K562 (cell line): ENCODE measurements around the gene PHACTR2. TPM values are rescaled to one million over a fixed set of nuclear protein-coding genes. Genes with fewer than 3 reads are reported as not detected.

Experiments
- ATAC-seq: fragments of 200-7000 bp; cut with Tn5 transposase; 3 replicates; pipeline ENCODE4 v1.9.1; 2020; ENCODE audit warnings: moderate library complexity
- BruUV-seq: library from RNA; stranded (reverse); fragments of 400-500 nt; replicated peaks from 2 replicates; lab custom pipeline; 2021; lab: Mats Ljungman, UMichigan
- CTCF ChIA-PET: fragments of 300-600 bp; formaldehyde crosslinking; extraction: SDS; loops from one replicate; lab custom pipeline; 2021; ENCODE audit warnings: low intra/inter-chr PET ratio; lab: Yijun Ruan, JAX
- POLR2A ChIA-PET: fragments of 300-600, 350-650 bp; sonication (Branson Sonifier 250); formaldehyde crosslinking; extraction: SDS; loops from one replicate; lab custom pipeline; 2021; ENCODE audit warnings: antibody characterized with exemption, inconsistent platforms; lab: Yijun Ruan, JAX
- DNase-seq, 4 experiments: peaks; one replicate each; pipeline versions ENCODE4 v3.0.0 to v3.0.0-alpha.2; 2011 to 2018; ENCODE audit warnings: low spot score in 3 of 4, mixed read lengths in 3 of 4; ENCODE audit errors: extremely low read depth in 1 of 4
- FAIRE-seq: peaks from 2 replicates; lab custom pipeline; 2011; peaks lifted over from hg19 to GRCh38; lab: Jason Lieb, UNC
- H2AFZ ChIP-seq: 2 replicates; pipeline ENCODE4 v1.6.0; 2011; ENCODE audit warnings: low read depth, low read length, control low read depth, inconsistent platforms
- H3K27ac ChIP-seq: fragments of 200-600 bp; 3 replicates; pipeline ENCODE4 v1.8.0; 2011; ENCODE audit warnings: low read depth, mild to moderate bottlenecking, control low read depth, inconsistent platforms, low read length, moderate library complexity, mixed read lengths; ENCODE audit errors: extremely low read depth
- H3K27me3 ChIP-seq, 2 experiments: fragments of 300-600 bp in 1 of 2; 2 replicates in 1 of 2; 3 replicates in 1 of 2; pipeline versions ENCODE4 v1.6.0 to v1.8.0; 2011; ENCODE audit warnings: inconsistent platforms in 2 of 2, low read length in 2 of 2, mild to moderate bottlenecking in 1 of 2, mixed read lengths in 1 of 2, moderate library complexity in 1 of 2; ENCODE audit not compliant: control insufficient read depth in 2 of 2, insufficient read depth in 2 of 2
- H3K36me3 ChIP-seq: fragments of 300-600 bp; 3 replicates; pipeline ENCODE4 v1.8.0; 2011; ENCODE audit warnings: mild to moderate bottlenecking, low read length, inconsistent platforms; ENCODE audit not compliant: control insufficient read depth, insufficient read depth
- H3K4me1 ChIP-seq, 2 experiments: fragments of 200-600 bp in 1 of 2; replicated peaks in 1 of 2; 2 replicates in 1 of 2; 3 replicates in 1 of 2; pipeline versions ENCODE4 v1.5.1 to v1.8.0; 2011; ENCODE audit warnings: inconsistent platforms in 2 of 2, low read length in 2 of 2, mild to moderate bottlenecking in 1 of 2, mixed read lengths in 1 of 2, moderate library complexity in 1 of 2; ENCODE audit not compliant: control insufficient read depth in 2 of 2, insufficient read depth in 2 of 2
- H3K4me2 ChIP-seq: 2 replicates; pipeline ENCODE4 v1.6.1; 2011; ENCODE audit warnings: low read length, control low read depth, inconsistent platforms, mixed read lengths; ENCODE audit not compliant: insufficient read depth
- H3K4me3 ChIP-seq: fragments of 200-600 bp; sonication (generic), shearing (Covaris generic); 2 replicates; pipeline ENCODE4 v1.5.1; 2016; ENCODE audit warnings: control low read depth, inconsistent platforms
- H3K79me2 ChIP-seq: fragments of 200-600 bp; 3 replicates; pipeline ENCODE4 v1.8.0; 2011; ENCODE audit warnings: low read length, inconsistent platforms; ENCODE audit not compliant: control insufficient read depth, insufficient read depth
- H3K9ac ChIP-seq, 2 experiments: 2 replicates each; pipeline versions ENCODE4 v1.6.0 to v1.6.1; 2011; ENCODE audit warnings: low read depth in 2 of 2, low read length in 2 of 2, control low read depth in 1 of 2, inconsistent platforms in 1 of 2, mild to moderate bottlenecking in 1 of 2, mixed read lengths in 1 of 2; ENCODE audit not compliant: insufficient read depth in 1 of 2
- H3K9me1 ChIP-seq: one replicate; pipeline ENCODE4 v1.6.0; 2011; ENCODE audit warnings: inconsistent platforms, mild to moderate bottlenecking, low read length, moderate library complexity; ENCODE audit not compliant: control insufficient read depth, insufficient read depth
- H3K9me3 ChIP-seq: replicated peaks from 2 replicates; pipeline ENCODE4 v1.5.1; 2011; ENCODE audit warnings: low read depth, low read length, inconsistent platforms; ENCODE audit not compliant: control insufficient read depth, insufficient read depth
- H4K20me1 ChIP-seq: replicated peaks from 2 replicates; pipeline ENCODE4 v1.6.1; 2011; ENCODE audit warnings: low read length, inconsistent platforms, mixed read lengths; ENCODE audit not compliant: control insufficient read depth, insufficient read depth
- KAT8 ChIP-seq: fragments of 450-650 bp; IDR thresholded peaks from 2 replicates; pipeline ENCODE4 v1.6.1; 2016; ENCODE audit warnings: low read depth, mild to moderate bottlenecking
- RBM14 ChIP-seq: fragments of 200-400 bp; formaldehyde crosslinking; IDR thresholded peaks from 2 replicates; pipeline ENCODE4 v1.6.1; 2018; ENCODE audit warnings: low read depth, mild to moderate bottlenecking, low read length, moderate library complexity, borderline replicate concordance; ENCODE audit not compliant: insufficient read depth
- SIRT6 ChIP-seq: IDR thresholded peaks from one replicate; pipeline ENCODE4 v1.6.1; 2012; ENCODE audit warnings: low read depth, mild to moderate bottlenecking, control low read depth, inconsistent platforms, low read length, moderate library complexity
- SNRNP70 ChIP-seq: fragments of 200-400 bp; formaldehyde crosslinking; optimal IDR thresholded peaks from 2 replicates; pipeline ENCODE3; 2017; ENCODE audit warnings: low read depth, low read length
- SREBF1 ChIP-seq: fragments of 150-350 bp; IDR thresholded peaks from 2 replicates; pipeline ENCODE4 v1.6.1; 2014; ENCODE audit warnings: antibody characterized with exemption, low read depth, low read length, borderline replicate concordance
- STAG1 ChIP-seq: sonication (generic); formaldehyde crosslinking; IDR thresholded peaks from 2 replicates; pipeline ENCODE4 v1.5.0; 2020; ENCODE audit warnings: missing genetic modification reagents, borderline replicate concordance
- TOE1 ChIP-seq, 2 experiments: fragments of 450-650 bp in 1 of 2; sonication (generic) in 1 of 2; formaldehyde crosslinking in 1 of 2; IDR thresholded peaks; 2 replicates each; pipeline versions ENCODE4 v1.7.1 to v1.8.0; 2016 to 2022; ENCODE audit warnings: borderline replicate concordance in 2 of 2, mild to moderate bottlenecking in 2 of 2, antibody characterized with exemption in 1 of 2, inconsistent platforms in 1 of 2, low read depth in 1 of 2, missing genetic modification reagents in 1 of 2, moderate library complexity in 1 of 2
- in situ Hi-C: fragments of 300-500 bp; cut with MboI; formaldehyde crosslinking; loops from 4 replicates; pipeline ENCODE4 v1.15.0; 2018; ENCODE audit warnings: inconsistent platforms, mixed read lengths
- intact Hi-C: fragments of 100-400 bp; cut with micrococcal nuclease; formaldehyde crosslinking; loops from 2 replicates; pipeline ENCODE4 v1.14.2; 2022
- polyA plus RNA-seq, 8 experiments: library from polyadenylated mRNA; depleted of rRNA in 4 of 8; stranded (reverse) in 5 of 8; unstranded in 3 of 8; fragments of >200 nt; fragmentation: Nextera tagmentation in 2 of 8; fragmentation: Illumina TruSeq in 1 of 8; extraction: Ambion mirVana in 2 of 8; extraction: Trizol in 1 of 8; gene quantifications; 2 replicates each; pipeline versions ENCODE4 v1.2.1 to v1.2.3, GENCODE V29; 2011 to 2014; ENCODE audit warnings: inconsistent platforms in 1 of 8, missing spikeins in 1 of 8
- total RNA-seq, 7 experiments: library from RNA; depleted of rRNA in 6 of 7; stranded (reverse); fragments of >200 nt in 6 of 7; fragmentation: Illumina TruSeq in 2 of 7; extraction: Trizol in 2 of 7; gene quantifications; 2 replicates each; pipeline versions ENCODE4 v1.2.1 to v1.2.3, GENCODE V29; 2011 to 2021; ENCODE audit warnings: low replicate concordance in 1 of 7
- TF ChIP-seq, protein P1 (sequence below), 2 experiments: IDR thresholded peaks; 2 replicates each; pipeline ENCODE4 v1.6.1; 2012; ENCODE audit warnings: improper control_type of control experiment in 2 of 2, low read depth in 2 of 2, low read length in 2 of 2, borderline replicate concordance in 1 of 2
- TF ChIP-seq, protein P2 (sequence below), 2 experiments: fragments of 450-650 bp; IDR thresholded peaks; 2 replicates each; pipeline ENCODE4 v1.6.1; 2016
- TF ChIP-seq, protein P3 (sequence below): fragments of 450-650 bp; formaldehyde crosslinking; IDR thresholded peaks from 2 replicates; pipeline ENCODE4 v1.4.0; 2022; ENCODE audit warnings: missing genetic modification characterization

PHACTR2 gene
- total and polyA plus RNA-seq, 9 of the 15 experiments (the other 6 are each of a cell fraction or from before 2014, with no cell fraction given), result 5.3 to 52.5 (median 22.9) TPM

DNA sequence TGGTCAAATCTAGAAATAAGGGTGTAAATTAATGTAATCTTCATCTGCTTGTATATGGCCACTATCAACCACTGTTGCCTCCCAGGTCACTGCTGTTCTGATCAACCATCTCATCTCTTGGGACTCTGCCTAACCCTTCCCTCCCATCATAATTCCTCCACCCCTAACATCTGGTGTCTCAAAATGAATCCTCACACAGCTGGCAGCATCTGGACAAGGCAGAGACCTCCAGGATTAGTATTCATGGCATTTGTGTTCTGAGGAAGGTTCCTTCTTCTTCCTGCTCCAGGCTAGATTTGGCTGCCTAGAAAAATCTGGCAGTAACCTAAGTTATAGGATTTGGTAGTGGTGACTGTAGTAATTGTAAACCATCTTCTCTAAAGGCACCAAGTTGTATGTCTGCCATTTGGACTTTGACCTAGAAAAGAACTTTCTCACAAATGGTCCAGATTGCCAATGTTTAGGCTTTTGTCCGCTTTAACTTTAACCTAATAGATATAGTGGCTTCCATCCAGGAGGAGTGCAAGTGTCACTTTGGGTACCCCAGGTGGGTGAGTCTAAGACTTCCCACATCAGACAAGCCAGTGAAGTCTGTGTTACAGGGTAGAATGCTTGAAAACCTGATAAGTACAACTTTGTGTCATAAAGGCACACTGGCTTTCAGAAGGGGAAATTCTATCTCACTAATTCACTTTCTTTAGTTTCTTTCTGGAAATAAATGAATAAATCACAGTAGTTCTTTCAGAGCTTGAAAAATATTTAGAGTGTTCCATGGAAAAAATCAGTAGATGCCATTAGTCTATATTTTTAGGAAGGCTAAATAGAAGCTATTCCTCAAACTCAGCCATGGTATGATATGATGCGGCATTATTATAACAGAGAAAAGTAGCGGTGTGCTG, 3.0 kb upstream of the PHACTR2 start (continued):
- TF ChIP-seq, protein P1, sequence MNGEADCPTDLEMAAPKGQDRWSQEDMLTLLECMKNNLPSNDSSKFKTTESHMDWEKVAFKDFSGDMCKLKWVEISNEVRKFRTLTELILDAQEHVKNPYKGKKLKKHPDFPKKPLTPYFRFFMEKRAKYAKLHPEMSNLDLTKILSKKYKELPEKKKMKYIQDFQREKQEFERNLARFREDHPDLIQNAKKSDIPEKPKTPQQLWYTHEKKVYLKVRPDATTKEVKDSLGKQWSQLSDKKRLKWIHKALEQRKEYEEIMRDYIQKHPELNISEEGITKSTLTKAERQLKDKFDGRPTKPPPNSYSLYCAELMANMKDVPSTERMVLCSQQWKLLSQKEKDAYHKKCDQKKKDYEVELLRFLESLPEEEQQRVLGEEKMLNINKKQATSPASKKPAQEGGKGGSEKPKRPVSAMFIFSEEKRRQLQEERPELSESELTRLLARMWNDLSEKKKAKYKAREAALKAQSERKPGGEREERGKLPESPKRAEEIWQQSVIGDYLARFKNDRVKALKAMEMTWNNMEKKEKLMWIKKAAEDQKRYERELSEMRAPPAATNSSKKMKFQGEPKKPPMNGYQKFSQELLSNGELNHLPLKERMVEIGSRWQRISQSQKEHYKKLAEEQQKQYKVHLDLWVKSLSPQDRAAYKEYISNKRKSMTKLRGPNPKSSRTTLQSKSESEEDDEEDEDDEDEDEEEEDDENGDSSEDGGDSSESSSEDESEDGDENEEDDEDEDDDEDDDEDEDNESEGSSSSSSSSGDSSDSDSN (IDR thresholded peaks at IDR 0.05; ENCODE audit: borderline replicate concordance in 1 of 2, low read depth in 2 of 2, low read length in 2 of 2), result no peak
- TF ChIP-seq, all 486 proteins: peak for 0

DNA sequence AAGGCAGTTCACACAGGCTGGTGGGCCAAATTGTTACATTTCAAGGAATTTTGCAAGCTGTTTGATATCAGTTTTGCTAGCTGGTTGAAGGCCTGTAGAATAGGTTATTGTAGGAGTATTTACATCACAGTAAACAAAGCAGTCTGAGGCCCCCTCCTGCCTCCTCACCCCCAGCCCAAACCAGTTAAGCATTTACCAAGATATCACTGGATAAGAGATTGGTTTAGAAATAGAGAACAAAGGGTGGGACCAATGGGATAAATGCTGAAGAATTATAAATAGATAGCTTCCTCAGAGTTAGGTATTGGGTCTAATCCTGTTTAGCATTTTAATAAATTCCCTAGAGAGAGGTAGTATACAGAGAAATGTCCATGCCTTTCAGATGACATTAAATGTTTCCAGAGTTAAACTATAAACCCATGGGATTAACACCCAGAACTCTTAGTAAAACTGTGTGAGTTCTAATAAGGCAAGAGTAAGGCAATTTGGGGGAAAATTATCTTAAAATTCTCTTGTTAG, 2.3 kb upstream of the PHACTR2 start:
- no peak overlapping the region for H3K9ac ChIP-seq
- TF ChIP-seq, protein P2, sequence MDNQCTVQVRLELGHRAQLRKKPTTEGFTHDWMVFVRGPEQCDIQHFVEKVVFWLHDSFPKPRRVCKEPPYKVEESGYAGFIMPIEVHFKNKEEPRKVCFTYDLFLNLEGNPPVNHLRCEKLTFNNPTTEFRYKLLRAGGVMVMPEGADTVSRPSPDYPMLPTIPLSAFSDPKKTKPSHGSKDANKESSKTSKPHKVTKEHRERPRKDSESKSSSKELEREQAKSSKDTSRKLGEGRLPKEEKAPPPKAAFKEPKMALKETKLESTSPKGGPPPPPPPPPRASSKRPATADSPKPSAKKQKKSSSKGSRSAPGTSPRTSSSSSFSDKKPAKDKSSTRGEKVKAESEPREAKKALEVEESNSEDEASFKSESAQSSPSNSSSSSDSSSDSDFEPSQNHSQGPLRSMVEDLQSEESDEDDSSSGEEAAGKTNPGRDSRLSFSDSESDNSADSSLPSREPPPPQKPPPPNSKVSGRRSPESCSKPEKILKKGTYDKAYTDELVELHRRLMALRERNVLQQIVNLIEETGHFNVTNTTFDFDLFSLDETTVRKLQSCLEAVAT (IDR thresholded peaks at IDR 0.05), result no peak
- TF ChIP-seq STAG1 (no peak), SNRNP70 (no peak), KAT8 (no peak), TOE1 (IDR thresholded peaks at IDR 0.05; ENCODE audit: borderline replicate concordance) (no peak), TOE1 (CRISPR knock-in tag; IDR thresholded peaks at IDR 0.05; ENCODE audit: borderline replicate concordance, low read depth) (no peak), RBM14 (no peak), SREBF1 (no peak), SIRT6 (no peak)
- TF ChIP-seq, protein P3, sequence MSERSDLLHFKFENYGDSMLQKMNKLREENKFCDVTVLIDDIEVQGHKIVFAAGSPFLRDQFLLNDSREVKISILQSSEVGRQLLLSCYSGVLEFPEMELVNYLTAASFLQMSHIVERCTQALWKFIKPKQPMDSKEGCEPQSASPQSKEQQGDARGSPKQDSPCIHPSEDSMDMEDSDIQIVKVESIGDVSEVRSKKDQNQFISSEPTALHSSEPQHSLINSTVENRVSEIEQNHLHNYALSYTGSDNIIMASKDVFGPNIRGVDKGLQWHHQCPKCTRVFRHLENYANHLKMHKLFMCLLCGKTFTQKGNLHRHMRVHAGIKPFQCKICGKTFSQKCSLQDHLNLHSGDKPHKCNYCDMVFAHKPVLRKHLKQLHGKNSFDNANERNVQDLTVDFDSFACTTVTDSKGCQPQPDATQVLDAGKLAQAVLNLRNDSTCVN, result no peak

More for the DNA sequence above, 2.3 kb upstream of the PHACTR2 start:
- Histone ChIP-seq H3K27me3 (no peaks in the 10 kb centered on the region), H2AFZ (no peak overlapping the region), H3K4me1 (peaks cover 5% of the 10 kb centered on the region in 2 experiments; a peak in 3 of 5 replicates), H4K20me1 (no peaks in the 10 kb centered on the region), H3K9me1 (no peaks in the 10 kb centered on the region), H3K9me3 (no peaks in the 10 kb centered on the region), H3K36me3 (no peaks in the 10 kb centered on the region), H3K4me2 (no peak overlapping the region), H3K4me3 (no peak overlapping the region), H3K27ac (no peak overlapping the region), H3K79me2 (peaks cover 24% of the 10 kb centered on the region)
- ChIA-PET CTCF (no interaction called here), POLR2A (interaction anchor here (0.6 kb wide), 1 partner anchor 102 kb away, joined by 3 read pairs; no protein-coding TSS in a partner anchor)
- DNase-seq (no peak), ATAC-seq (no peak), FAIRE-seq (no peak)
- intact Hi-C loops, result loop anchor here (5.0 kb wide), 2 partner anchors 132 to 167 kb away; partner anchors contain the start of gene LTV1
- no TSS peak for BruUV-seq
- in situ Hi-C loops, result no loop called here
